Kidney (tissue), 14 donors: ENCODE results near the gene INSYN2B. TPM values are rescaled to one million over a fixed set of nuclear protein-coding genes. Genes with fewer than 3 reads are reported as not detected.

Experiments
- DNase-seq, 5 donors: peaks; one replicate each; pipeline ENCODE4 v3.0.0-alpha.2; 2013 to 2020
- FAIRE-seq: peaks from 2 replicates; lab custom pipeline; 2012; peaks lifted over from hg19 to GRCh38; lab: Jason Lieb, UNC
- H3K27ac ChIP-seq, 2 donors: one replicate each; pipeline ENCODE4 v1.7.0; 2013; ENCODE audit warnings: low read depth in 2 of 2, low read length in 2 of 2, inconsistent platforms in 1 of 2
- H3K27me3 ChIP-seq: one replicate; pipeline ENCODE4 v1.7.1; 2013; ENCODE audit warnings: low read length, inconsistent platforms; ENCODE audit not compliant: control insufficient read depth, insufficient read depth
- H3K36me3 ChIP-seq, 3 donors: one replicate each; pipeline versions ENCODE4 v1.7.0 to v1.7.1; 2013; ENCODE audit warnings: low read length in 3 of 3, control low read depth in 1 of 3, inconsistent platforms in 1 of 3; ENCODE audit not compliant: insufficient read depth in 3 of 3, control insufficient read depth in 2 of 3
- H3K4me1 ChIP-seq, 3 donors: one replicate each; pipeline versions ENCODE4 v1.7.0 to v1.7.1; 2013; ENCODE audit warnings: low read length in 3 of 3, inconsistent platforms in 1 of 3, low read depth in 1 of 3; ENCODE audit not compliant: control insufficient read depth in 2 of 3, insufficient read depth in 2 of 3
- H3K4me3 ChIP-seq, 3 donors: one replicate each; pipeline versions ENCODE4 v1.7.0 to v1.8.1; 2013; ENCODE audit warnings: low read length in 3 of 3, control low read depth in 1 of 3, inconsistent platforms in 1 of 3
- H3K9ac ChIP-seq, 3 donors: one replicate each; pipeline versions ENCODE4 v1.7.0 to v1.7.1; 2013; ENCODE audit warnings: low read length in 3 of 3, control low read depth in 1 of 3, inconsistent platforms in 1 of 3
- H3K9me3 ChIP-seq, 3 donors: one replicate each; pipeline versions ENCODE4 v1.7.0 to v1.7.1; 2013; ENCODE audit warnings: low read length in 3 of 3, control low read depth in 1 of 3, inconsistent platforms in 1 of 3; ENCODE audit not compliant: control insufficient read depth in 2 of 3, insufficient read depth in 1 of 3
- CTCF ChIP-seq: IDR thresholded peaks from 3 replicates; pipeline ENCODE4 v1.5.1; 2012; ENCODE audit warnings: mild to moderate bottlenecking, moderate library complexity, borderline replicate concordance; ENCODE audit not compliant: insufficient read depth; ENCODE audit errors: extremely low read depth
- intact Hi-C: fragments of 100-400 bp; cut with DNase I; formaldehyde crosslinking; loops from one replicate; pipeline ENCODE4 v1.11.1; 2022
- polyA plus RNA-seq: library from polyadenylated mRNA; stranded (reverse); fragments of 350-450 nt; fragmentation: Illumina TruSeq; extraction: RNeasy Lipid Tissue Mini Kit (QIAGEN cat#74804); gene quantifications from one replicate; pipeline ENCODE4 v1.2.3, GENCODE V29; 2014; ENCODE audit warnings: low read depth, low replicate concordance; ENCODE audit not compliant: insufficient read depth
- total RNA-seq: library from RNA; stranded (reverse); fragmentation: NEBNext Ultra II Directional; extraction: Animal tissue kit (Norgen Biotek cat#: 25700); gene quantifications from one replicate; pipeline ENCODE4 v1.2.1, GENCODE V29; 2021
- donor health status: control.
- donor health status: control.
- donor health status: control.
- donor health status: control.
- donor health status: control.
- donor health status: DM: yes; HTN: yes; CAD: no.
- donor health status: Normal renal cell carcinoma (clear cell type).

INSYN2B gene
- total and polyA plus RNA-seq, 2 donors from 2014 or later, result 0.28 TPM; not detected in 1

- H3K4me1 ChIP-seq, result peaks cover 0 to 3% (median 0%) of the 10 kb centered on the region in 3 donors
- no peak overlapping the region for H3K27ac ChIP-seq
- TF ChIP-seq CTCF, result no peak
- DNase-seq, result no peak
- H3K27me3 ChIP-seq, result no peaks in the 10 kb centered on the region
- H3K9me3 ChIP-seq, result no peaks in the 10 kb centered on the region
- H3K4me3 ChIP-seq, result no peak overlapping the region
- H3K36me3 ChIP-seq, result no peaks in the 10 kb centered on the region
- FAIRE-seq, result no peak
- intact Hi-C loops, result no loop called here
- H3K9ac ChIP-seq, result no peak overlapping the region
These were observed 6.0 kb downstream of the INSYN2B start for GRCh38 chr5:169974121-169974770.

DNA sequence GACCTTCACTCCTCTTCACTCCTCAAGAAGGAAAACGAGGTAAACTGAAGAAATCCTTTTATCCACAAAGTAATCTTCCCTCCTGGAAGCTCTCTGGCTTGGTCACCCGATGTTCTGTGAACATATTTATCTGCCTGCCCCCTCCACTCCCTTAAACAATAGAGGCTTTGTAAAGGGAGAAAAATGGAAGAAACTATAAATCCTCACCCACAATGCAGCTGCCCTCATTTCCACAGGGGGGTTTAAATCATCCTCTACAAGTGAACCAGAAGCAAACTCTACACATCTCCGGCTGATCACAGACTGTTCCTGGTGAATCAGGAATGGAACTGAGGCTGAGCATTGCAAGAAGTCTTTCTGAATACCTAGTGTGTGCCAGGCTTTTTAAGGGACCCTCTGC is 7.2 kb downstream of the INSYN2B start:
- Histone ChIP-seq H3K27ac (no peak overlapping the region), H3K27me3 (no peaks in the 10 kb centered on the region), H3K4me3 (no peak overlapping the region), H3K9ac (no peak overlapping the region), H3K4me1 (no peaks in the 10 kb centered on the region), H3K36me3 (no peaks in the 10 kb centered on the region), H3K9me3 (no peaks in the 10 kb centered on the region)
- FAIRE-seq (no peak), DNase-seq (no peak)
- no peak for TF ChIP-seq CTCF
- intact Hi-C loops, result no loop called here

GRCh38 chr5:169971780-169972179 is 8.5 kb downstream of the INSYN2B start:
- Histone ChIP-seq H3K4me1 (no peaks in the 10 kb centered on the region), H3K9me3 (no peaks in the 10 kb centered on the region), H3K27ac (no peak overlapping the region), H3K9ac (no peak overlapping the region), H3K27me3 (no peaks in the 10 kb centered on the region), H3K36me3 (no peaks in the 10 kb centered on the region), H3K4me3 (no peak overlapping the region)
- DNase-seq (no peak), FAIRE-seq (no peak)
- intact Hi-C loops, result no loop called here
- no peak for TF ChIP-seq CTCF
